Inflammatory macrophage treated with lipopolysaccharide for 1 hour (primary cell): ENCODE results near the gene GLIPR2.

ENCODE experiments used
- DNase-seq, 2 donors: peaks; one replicate each; pipeline ENCODE4 v3.0.0-alpha.2; 2020 to 2022

The GLIPR2 gene

DNA sequence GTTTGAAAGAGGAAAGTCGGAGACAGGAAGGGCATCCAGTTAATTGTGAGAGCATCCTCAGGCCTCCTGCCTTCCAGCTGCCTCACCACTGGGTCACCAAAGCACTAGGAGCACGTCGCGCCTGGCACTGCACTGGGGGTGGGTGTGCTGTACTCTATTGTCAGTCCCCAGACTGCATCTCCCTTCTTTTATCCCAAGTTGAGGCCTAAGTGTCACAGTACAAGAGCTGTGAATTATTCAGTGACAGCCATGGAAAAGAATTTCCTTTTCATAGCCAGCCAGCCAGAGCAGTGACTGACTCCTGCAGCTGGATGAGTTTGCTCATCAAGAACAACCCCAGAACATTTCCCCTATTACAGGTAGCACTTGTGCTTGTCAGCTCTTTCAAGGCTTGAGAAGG, 70.5 kb downstream of the GLIPR2 start:
- DNase-seq = peak in 1 of 2 donors; percentile 47

DNA sequence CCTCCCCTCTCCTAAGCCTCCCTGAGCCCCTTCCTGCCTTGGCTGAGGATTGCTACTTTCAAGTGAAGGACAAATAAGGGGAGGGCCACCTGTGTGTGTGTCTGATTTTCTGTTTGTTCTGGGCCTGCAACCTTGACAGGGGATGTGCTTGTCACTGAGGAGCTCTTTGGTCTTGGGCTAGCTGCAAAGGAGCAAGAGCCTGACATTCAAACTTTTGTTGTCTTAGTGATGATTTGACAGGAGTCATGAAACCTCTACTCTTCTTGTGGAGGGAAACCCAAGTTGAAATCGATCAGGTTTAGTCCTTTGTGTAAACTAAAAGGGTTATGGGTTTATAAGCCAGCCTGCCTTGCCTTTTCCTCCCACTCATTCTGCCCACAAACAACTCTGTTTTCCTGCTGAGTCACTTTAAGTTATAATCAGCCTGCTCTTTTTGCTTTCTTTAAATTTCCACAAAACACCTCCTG, 71.0 kb downstream of the GLIPR2 start:
- no peak for DNase-seq

DNA sequence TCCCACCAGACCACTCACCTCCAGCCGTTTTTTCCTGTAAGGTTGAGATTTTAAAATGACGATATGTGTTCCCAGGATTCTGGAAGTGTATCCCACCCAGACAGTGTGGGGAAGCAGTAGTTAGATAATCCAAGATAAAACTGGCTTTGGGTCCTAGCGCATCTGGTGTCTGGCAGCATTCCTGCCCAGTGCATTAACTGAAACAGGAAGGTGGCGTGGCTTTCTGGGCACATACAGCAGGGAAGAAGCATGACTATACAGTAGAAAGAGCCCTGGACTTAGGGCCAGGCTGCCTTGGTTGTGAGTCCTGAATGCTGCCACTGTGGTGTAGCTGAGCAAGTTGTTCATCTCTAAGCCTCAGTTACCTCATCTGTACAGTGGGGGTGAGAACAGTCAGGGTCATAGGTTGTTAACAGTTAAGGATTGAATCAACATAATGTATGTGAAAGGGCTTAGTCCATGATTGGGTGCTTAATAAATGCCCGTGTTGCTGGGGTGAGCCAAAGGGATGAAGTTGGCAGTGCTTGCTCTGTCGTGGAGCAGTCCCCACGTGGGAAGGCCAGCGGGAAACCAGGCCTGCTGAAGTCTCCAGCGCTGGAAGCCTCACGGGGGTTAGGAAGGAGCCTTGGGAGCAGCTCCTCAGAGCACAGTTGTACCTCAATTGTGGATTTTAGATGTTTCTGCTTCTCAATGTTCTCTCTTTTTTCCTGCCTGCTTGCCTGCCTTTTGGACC, 72.2 kb downstream of the GLIPR2 start:
- DNase-seq = no peak

DNA sequence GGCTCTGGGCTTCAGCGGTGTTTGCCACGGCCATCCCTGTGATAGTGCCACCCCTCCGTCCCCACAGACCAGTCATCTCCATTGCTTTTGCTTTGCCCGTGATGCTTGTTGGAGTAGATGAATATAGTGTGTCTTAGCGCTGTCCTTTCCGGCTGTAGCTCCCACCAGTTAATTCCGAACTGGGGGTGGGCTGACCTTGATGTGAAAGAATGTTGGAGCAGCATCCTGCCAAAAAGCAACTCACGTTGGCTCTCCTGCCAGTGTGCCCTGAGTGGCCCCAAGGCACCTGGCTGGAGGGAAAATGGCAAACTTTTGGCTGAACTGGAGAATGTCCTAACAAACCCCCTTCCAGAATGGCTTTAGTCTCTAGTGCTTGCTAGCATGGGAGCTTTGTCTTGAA, 74.2 kb downstream of the GLIPR2 start:
- no peak for DNase-seq

DNA sequence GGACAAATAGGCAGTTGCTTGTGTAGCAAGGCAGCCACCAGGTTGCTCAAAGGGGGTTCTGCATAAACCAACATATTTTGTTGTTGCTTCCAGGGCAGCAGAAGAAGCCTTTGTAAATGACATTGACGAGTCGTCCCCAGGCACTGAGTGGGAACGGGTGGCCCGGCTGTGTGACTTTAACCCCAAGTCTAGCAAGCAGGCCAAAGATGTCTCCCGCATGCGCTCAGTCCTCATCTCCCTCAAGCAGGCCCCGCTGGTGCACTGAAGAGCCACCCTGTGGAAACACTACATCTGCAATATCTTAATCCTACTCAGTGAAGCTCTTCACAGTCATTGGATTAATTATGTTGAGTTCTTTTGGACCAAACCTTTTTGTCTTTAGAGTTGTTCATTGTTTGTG, 75.0 kb downstream of the GLIPR2 start:
- DNase-seq = no peak

DNA sequence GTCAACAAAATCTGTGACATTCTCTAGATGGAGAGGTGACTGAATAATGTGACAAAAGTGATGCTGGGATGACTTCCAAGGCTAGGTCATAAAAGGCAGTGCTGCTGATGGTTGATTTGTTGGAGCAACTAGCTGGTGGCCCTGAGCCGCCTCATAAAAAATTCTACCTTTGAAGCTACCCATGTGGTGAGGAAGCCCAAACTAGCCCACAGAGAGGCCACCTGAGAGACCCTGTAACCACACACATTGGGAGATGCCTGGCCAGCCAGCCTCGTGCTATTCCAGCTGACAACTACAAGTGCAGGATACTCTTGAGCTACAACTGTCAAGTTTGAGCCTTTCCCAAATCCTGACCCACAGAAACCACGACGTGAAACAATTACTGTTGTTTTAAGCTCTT, 76.9 kb downstream of the GLIPR2 start:
- DNase-seq = no peak
